Endothelial cell (in vitro differentiated cells): ENCODE results near the gene IFNA6. TPM values are rescaled to one million over a fixed set of nuclear protein-coding genes. Genes with fewer than 3 reads are reported as not detected.

Source experiments
- DNase-seq: peaks from one replicate; pipeline ENCODE4 v3.0.0; 2021; ENCODE audit warnings: low spot score
- H3K27ac Mint-ChIP-seq: one replicate; pipeline ENCODE4 v1.8.0; 2021; ENCODE audit warnings: mixed read lengths, inconsistent platforms; ENCODE audit not compliant: unreplicated experiment
- H3K27me3 Mint-ChIP-seq: one replicate; pipeline ENCODE4 v1.8.0; 2021; ENCODE audit warnings: mild to moderate bottlenecking, moderate library complexity, mixed read lengths, inconsistent platforms; ENCODE audit not compliant: unreplicated experiment
- H3K36me3 Mint-ChIP-seq: one replicate; pipeline ENCODE4 v1.8.0; 2021; ENCODE audit warnings: mild to moderate bottlenecking, low read depth, mixed read lengths, inconsistent platforms; ENCODE audit not compliant: unreplicated experiment
- H3K4me1 Mint-ChIP-seq: one replicate; pipeline ENCODE4 v1.8.0; 2021; ENCODE audit warnings: mild to moderate bottlenecking, mixed read lengths, inconsistent platforms; ENCODE audit not compliant: unreplicated experiment
- H3K4me3 Mint-ChIP-seq: one replicate; pipeline ENCODE4 v1.8.0; 2021; ENCODE audit warnings: mild to moderate bottlenecking, mixed read lengths, inconsistent platforms; ENCODE audit not compliant: unreplicated experiment
- H3K9me3 Mint-ChIP-seq: one replicate; pipeline ENCODE4 v1.8.0; 2021; ENCODE audit warnings: mixed read lengths, inconsistent platforms; ENCODE audit not compliant: unreplicated experiment
- CTCF ChIP-seq: fragments of 200-600 bp; sonication (generic); IDR thresholded peaks from one replicate; pipeline ENCODE4 v1.5.0; 2021; ENCODE audit warnings: antibody characterized with exemption; ENCODE audit not compliant: unreplicated experiment
- total RNA-seq: library from RNA; stranded (reverse); fragmentation: NEBNext Ultra II Directional; extraction: Animal tissue kit (Norgen Biotek cat#: 25700); gene quantifications from one replicate; pipeline ENCODE4 v1.2.1, GENCODE V29; 2021; ENCODE audit not compliant: unreplicated experiment

The IFNA6 gene
- total RNA-seq, 1 donor from 2014 or later: not detected

GRCh38 chr9:21362287-21362686 lies 11.6 kb upstream of the IFNA6 start:
- Mint-ChIP-seq H3K36me3 (no peaks in the 10 kb centered on the region), H3K4me3 (no peak overlapping the region), H3K27me3 (peaks cover 2% of the 10 kb centered on the region), H3K9me3 (no peaks in the 10 kb centered on the region), H3K4me1 (peaks cover 3% of the 10 kb centered on the region), H3K27ac (no peak overlapping the region)
- no peak for DNase-seq
- TF ChIP-seq CTCF: no peak

- DNase-seq: no peak
- Mint-ChIP-seq H3K4me1 (no peaks in the 10 kb centered on the region), H3K4me3 (no peak overlapping the region), H3K27me3 (peaks cover 2% of the 10 kb centered on the region), H3K9me3 (no peaks in the 10 kb centered on the region), H3K27ac (no peak overlapping the region), H3K36me3 (no peaks in the 10 kb centered on the region)
- no peak for TF ChIP-seq CTCF
Observed at GRCh38 chr9:21357479-21358460, 7.1 kb upstream of the IFNA6 start.

DNA sequence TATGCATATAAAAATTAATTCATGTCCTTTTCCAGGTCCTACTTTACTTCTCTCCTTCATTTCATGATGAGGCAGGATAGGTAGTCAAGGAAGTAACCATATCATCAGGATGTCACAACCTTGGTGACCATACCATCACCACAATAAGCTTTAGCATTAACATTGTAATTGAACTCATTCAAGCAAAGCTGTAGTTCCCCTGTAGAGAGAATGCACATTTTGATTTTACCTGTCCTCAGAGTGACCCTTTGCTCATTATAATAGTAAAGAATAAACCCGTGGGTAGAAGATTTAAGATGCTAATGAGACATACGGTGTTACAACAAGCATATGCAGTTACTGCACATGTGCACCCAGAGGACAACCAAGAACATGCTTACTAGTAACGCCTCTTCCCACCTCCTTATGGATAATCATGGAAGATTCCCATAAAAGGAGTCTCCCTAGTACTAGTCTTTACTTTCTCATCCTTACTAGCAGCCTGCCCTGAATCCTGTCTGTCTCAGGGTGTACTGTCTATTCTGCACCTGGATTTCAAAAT lies 2.2 kb downstream of the IFNA6 start:
- Mint-ChIP-seq H3K4me3 (no peak overlapping the region), H3K27ac (no peak overlapping the region), H3K36me3 (no peaks in the 10 kb centered on the region), H3K4me1 (no peaks in the 10 kb centered on the region), H3K9me3 (no peaks in the 10 kb centered on the region), H3K27me3 (no peaks in the 10 kb centered on the region)
- no peak for DNase-seq
- no peak for TF ChIP-seq CTCF

GRCh38 chr9:21340735-21341134 lies 10.0 kb downstream of the IFNA6 start:
- H3K4me1 Mint-ChIP-seq: no peaks in the 10 kb centered on the region
- H3K36me3 Mint-ChIP-seq: no peaks in the 10 kb centered on the region
- H3K27ac Mint-ChIP-seq: no peak overlapping the region
- H3K4me3 Mint-ChIP-seq: no peak overlapping the region
- no peak for DNase-seq
- no peak for TF ChIP-seq CTCF
- no peaks in the 10 kb centered on the region for H3K9me3 Mint-ChIP-seq
- peaks cover 1% of the 10 kb centered on the region for H3K27me3 Mint-ChIP-seq

- H3K27me3 Mint-ChIP-seq: peaks cover 1% of the 10 kb centered on the region
- DNase-seq: no peak
- H3K27ac Mint-ChIP-seq: no peak overlapping the region
- H3K9me3 Mint-ChIP-seq: no peaks in the 10 kb centered on the region
- H3K4me3 Mint-ChIP-seq: no peak overlapping the region
- H3K4me1 Mint-ChIP-seq: peaks cover 25% of the 10 kb centered on the region
- H3K36me3 Mint-ChIP-seq: peaks cover 13% of the 10 kb centered on the region
- no peak for TF ChIP-seq CTCF
Observed at GRCh38 chr9:21336457-21336856, 14.2 kb downstream of the IFNA6 start.
